ENCODE data around the gene TAGLN.

DNA sequence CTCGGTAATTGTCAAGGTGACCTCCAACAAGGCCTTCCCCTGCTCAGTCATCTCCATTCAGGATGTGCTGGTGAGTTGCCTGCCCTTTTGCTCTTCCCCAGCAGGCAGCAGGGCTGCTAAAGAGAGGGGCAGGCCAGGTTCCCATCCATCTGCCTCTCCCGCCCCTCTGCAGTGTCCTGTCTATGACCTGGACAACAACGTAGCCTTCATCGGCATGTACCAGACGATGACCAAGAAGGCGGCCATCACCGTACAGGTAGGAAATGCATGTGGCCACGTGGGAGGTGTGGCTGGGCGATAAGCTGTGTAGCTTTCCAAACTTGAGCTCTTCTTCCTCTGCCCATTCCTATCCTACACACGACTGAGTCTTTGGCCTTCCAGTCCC is 16.6 kb upstream of the TAGLN start:
- TF ChIP-seq, protein P1, sequence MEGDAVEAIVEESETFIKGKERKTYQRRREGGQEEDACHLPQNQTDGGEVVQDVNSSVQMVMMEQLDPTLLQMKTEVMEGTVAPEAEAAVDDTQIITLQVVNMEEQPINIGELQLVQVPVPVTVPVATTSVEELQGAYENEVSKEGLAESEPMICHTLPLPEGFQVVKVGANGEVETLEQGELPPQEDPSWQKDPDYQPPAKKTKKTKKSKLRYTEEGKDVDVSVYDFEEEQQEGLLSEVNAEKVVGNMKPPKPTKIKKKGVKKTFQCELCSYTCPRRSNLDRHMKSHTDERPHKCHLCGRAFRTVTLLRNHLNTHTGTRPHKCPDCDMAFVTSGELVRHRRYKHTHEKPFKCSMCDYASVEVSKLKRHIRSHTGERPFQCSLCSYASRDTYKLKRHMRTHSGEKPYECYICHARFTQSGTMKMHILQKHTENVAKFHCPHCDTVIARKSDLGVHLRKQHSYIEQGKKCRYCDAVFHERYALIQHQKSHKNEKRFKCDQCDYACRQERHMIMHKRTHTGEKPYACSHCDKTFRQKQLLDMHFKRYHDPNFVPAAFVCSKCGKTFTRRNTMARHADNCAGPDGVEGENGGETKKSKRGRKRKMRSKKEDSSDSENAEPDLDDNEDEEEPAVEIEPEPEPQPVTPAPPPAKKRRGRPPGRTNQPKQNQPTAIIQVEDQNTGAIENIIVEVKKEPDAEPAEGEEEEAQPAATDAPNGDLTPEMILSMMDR (IDR thresholded peaks at IDR 0.05): no peak
- TF ChIP-seq EZH2 (IDR thresholded peaks at IDR 0.05; ENCODE audit: borderline replicate concordance, insufficient read depth, low read depth, low read length, poor library complexity, severe bottlenecking): no peak

Data from B cell (primary cell).